HG03558 (cell line): ENCODE data around the gene MSTO1.
"Not testable (repeated sequence)": the region's sequence is repeated elsewhere in the genome, so short reads cannot be mapped to it uniquely, and the experiment has no call there.

Experiments
- ATAC-seq: cut with Tn5 transposase; IDR thresholded peaks from one replicate; pipeline ENCODE4 v1.9.1; 2021; ENCODE audit warnings: moderate number of reproducible peaks; ENCODE audit not compliant: unreplicated experiment; ENCODE audit errors: extremely low read depth

MSTO1 gene

DNA sequence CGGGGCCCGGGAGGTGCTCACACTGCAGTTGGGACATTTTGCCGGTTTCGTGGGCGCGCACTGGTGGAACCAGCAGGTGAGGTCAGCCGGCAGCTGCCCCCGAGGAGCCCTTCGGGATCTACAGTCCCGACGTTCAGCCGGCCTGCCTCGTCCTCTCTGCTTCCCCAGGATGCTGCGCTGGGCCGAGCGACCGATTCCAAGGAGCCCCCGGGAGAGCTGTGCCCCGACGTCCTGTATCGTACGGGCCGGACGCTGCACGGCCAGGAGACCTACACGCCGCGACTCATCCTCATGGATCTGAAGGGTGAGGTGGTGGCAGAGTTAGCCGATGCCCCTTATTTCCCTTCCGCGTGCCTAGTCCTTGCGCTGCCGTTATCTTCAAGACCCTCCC lies 234 bp downstream of the MSTO1 start:
- not testable (repeated sequence) for ATAC-seq

DNA sequence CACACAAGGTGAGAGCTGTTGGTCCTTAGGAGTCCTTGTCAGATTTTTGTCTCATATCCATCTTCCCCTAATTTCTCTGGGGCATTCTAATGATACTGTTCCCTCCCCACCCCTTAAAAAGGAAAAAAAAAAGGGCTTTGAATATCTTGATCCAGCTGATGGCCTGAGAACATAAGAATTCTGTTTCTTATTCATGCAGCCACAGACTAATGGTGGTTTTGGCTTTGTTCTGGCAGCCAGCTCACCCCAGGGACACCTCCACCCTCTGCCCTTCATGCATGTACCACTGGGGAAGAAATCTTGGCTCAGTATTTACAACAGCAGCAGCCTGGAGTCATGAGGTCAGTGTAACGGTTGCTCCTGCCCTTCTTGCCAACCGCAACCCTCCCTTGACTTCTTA lies 3.2 kb downstream of the MSTO1 start:
- ATAC-seq: not testable (repeated sequence)

DNA sequence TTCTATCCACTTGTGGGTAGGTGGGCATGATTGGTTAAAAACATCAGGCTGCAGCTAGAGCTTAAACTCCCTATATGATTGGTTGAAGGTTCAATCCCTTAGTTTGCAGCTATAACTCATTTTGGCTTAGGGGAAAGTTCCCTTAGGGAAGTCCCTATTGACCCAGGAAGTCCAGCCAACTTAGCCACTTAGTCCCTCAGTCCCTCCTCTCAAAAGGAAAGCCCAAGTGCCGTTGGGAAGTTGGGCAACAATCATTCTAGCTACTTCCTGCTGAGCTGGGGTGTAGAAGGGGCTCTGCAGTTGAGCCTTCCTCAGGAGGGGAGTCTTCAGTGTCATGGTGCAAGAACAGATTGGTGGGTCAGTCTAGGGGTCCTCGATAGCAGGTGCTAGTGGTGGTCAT lies 12.2 kb downstream of the MSTO1 start:
- ATAC-seq: no peak

DNA sequence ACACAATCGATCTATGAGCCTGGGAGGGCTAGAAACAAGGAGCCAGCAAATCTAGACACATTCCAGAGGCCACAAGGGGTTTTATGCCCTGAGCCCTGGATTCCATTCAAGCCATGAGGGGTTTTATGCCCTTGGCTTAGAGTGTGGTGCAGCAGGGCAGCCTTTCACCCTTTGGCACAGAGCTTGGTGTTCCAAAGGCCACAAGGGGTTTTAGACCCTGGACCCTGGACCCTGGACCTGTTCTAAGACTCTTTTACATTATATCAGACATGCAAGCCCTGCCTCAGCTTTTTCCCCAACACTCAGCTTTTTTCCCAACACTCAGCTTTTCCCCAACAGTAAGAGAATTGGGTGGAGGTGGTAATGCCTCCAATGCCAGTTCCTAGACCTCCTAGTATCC lies 13.3 kb downstream of the MSTO1 start:
- no peak for ATAC-seq

DNA sequence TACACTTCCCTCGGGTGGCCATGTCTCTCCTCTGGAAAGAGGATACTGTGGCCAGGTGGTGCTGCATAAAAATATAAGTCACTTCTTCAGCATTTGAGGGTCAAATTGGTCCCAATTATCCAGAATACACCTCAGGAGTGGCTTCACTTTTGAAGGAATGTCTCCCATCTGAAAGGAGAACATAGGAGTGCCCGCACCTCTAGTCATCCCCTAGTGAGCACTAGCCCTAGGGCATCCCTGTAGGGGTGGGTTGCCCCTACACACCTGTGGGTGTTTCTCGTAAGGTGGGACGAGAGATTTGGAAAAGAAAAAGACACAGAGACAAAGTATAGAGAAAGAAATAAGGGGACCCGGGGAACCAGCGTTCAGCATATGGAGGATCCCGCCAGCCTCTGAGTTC lies 16.4 kb downstream of the MSTO1 start:
- ATAC-seq: not testable (repeated sequence)

DNA sequence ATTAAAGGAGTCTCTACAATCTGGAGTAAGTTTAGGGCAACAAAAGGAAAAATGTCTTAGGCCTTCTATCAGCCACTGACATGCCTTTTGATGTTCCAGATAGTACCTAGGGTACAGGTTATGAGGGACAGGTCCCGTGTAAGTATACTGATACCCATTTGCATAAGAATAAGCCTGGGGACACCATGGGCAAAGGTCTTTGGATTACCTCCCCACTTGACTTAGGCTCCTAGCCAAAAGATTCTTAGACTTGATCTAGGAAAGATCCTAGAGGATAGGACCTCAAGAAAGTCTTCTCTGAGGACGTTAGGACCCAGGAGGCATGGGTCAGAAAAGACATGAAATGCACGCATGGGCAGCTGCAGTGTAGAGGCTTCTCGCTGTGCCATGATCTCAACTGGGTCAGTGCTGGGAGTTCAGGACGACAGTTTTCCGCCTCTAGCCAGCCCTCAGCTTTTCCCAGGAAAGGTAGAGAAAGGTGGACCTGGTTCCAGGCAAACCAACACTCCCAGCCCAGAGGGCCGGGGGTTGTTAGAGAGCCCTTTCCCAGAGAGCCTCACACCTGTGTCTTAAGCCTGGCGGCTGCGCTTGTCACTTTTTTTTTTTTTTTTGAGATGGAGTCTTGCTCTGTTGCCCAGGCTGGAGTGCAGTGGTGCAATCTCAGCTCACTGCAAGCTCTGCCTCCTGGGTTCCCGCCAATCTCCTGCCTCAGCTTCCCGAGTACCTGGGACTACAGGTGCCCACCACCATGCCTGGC lies 26.6 kb downstream of the MSTO1 start:
- no peak for ATAC-seq

DNA sequence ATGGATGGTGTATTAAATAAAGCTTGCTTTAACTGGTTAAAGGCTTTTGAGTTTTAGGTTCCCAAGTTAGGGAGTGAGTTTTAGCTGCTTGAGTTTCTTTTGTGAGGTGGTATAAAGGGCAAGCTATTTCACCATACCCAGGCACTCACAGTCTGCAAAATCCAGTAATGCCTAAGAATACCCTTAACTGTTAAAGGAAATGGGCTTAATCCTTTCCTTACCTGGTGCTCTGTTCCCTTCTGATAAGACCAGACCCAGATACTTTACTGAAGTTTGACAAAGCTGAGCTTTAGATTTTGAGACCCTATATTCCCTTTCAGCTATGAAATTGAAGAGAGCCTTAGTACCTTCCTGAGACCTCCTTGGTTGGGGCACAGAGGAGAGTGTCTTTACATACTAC lies 30.3 kb downstream of the MSTO1 start:
- no peak for ATAC-seq

DNA sequence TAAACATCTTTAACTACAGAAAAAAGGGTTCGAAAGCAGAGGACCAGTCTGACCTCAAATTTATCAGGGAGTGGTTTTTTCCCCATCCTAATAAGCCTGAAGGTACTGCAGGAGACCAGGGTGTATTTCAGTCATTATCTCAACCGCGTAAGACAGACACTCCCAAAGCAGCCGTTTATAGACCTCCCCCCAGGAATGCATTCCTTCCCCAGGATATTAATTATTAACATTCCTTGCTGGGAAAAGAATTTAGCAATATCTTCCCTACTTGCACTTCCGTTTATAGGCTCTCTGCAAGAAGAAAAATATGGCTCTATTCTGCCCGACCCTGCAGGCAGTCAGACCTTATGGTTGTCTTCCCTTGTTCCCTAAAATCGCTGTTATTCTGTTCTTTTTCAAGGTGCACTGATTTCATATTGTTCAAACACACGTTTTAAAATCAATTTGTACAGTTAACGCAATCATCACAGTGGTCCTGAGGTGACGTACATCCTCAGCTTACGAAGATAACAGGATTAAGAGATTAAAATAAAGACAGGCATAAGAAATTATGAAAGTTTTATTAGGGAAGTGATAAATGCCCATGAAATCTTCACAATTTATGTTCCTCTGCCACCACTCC lies 32.7 kb downstream of the MSTO1 start:
- not testable (repeated sequence) for ATAC-seq

DNA sequence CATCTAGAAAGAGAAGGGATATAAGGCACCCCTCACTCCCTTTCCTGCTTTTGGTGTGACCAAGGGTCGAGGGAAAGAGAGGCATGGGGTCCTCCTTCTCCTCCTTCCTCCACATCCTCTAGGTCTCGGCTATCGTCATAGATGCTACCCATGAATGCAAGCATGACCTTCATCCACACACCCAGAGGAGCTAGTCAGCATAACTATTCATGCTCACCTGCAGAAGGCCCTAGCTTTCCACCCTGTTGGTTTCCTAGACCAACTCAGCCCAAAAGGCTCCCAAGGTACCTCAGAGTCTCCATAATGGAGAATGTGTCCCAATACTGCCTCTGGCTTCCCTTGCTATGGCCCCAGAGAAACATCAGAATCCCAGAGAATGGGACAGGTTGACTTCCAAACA lies 33.2 kb downstream of the MSTO1 start:
- no peak for ATAC-seq

DNA sequence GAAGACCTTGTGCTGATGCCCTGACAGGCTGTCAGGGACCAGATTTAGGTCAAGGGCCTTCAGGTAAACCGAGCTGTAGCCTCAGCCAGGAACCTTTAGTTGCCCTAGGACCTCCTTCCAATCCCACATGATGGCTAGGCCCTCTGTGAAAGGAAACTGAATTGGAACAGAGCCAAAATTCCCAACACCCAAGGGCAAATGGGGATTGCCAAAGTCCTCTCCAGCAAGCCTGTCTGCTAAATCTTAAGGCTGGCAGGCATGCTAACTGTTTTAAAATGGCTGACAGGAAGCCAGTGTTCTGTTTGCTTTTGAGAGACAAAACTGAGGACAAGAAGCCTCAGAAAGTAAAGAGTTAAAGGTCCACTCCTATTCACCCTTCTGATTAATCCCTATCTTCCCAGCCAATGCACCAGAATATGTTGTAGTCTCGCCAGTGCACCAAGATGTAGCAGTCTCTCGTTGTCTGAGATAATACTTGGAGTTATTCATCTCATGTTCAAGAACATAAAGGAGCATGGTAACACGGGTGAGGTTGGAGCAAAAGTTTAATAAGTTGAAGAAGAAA lies 35.1 kb downstream of the MSTO1 start:
- ATAC-seq: no peak

DNA sequence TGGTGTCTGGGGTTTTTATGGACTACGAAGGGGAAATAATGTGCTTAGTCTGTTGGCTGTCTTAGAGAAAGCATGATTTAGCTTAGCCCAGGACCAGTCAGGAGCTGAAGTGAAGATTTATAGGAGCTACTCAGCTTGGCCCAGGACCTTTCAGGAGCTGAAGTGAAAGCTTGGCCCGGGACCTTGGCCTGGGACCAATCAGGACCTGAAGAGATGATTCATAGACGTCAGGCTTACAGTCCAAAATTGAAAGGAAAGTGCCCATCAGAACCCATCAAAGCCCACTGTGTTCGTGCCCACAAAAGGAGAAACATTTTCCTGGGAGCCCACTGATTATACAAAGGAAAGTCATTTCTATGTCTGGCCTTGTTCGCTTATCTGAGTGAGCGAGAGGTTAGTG lies 35.6 kb downstream of the MSTO1 start:
- ATAC-seq: no peak

DNA sequence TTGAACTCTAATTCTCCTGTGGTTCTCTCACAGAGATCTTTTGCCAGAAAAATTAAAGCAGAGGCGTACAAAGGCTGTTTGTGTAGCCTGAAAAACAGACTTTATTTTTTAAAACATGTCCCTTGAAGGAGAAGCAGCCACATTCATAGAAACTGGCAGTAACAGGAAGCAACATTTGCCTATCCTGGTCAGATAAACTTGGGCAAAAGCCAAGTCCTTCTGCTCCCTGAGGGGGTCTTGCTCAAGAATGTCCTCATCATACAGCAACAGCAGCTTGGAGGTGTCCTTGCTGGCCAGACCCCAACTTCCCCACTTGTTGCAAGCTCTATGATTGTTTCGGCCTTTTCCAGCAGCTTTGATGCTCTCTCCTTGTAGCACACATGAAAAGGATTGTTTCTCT lies 36.3 kb downstream of the MSTO1 start:
- no peak for ATAC-seq

DNA sequence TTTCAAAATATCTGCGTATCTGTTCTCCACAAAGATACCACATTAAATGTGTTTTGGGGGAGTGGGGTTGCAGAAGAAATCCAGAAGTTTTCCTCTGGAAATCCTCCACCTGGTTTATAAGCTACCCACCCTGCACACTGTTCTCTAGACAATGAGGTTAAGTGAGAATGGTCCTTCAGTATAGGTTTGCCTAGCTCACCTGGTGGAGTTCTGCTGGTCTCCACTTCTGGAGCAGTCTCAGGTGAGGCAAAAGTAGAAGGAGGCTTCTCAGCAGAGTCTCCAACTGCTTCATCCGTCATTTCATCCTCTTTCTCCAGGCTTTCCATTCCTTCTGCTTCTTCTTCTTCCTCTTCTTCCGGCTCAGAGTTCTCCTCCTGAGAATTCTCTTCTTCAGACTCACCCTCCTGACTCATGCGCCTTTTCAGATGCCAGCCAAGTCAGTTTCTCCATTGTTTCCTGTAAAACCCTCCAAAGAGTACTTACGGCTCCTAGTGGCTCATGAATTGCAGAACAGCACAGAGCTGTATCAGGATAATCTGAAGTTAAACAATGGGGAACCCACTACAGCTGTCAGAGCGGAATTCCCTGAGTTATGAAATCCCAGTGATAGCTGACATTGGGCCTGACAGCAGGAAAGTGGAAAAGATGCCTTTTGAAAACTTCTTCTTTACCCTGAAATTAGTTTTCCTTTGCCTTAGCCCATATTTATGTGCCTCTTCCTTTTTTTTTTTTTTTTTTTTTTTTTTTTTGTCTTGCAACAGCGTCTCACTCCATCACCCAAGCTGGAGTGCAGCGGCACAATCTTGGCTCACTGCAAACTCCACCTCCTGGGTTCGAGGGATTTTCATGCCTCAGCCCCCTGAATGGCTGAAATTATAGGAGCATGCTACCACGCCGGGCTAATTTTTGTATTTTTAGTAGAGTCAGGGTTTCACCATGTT lies 38.5 kb downstream of the MSTO1 start:
- ATAC-seq: no peak

DNA sequence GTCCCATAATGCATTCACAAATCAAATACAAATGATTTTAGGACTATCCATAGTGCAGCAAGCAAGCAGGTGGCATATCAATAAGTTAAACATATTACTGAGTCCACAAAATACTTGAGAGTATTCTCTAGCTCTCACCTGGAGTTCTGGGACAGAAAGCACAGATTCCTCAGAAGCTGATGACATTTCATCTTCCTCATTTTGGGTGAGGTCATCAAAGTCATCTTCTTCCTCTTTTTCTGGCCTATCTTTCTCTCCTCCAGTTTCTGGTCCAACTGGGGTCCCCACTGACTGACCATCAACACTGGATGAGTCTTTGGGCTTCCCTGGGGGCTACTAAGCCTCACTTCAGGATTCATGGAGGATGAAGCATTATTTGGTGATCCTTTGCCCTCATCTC lies 39.7 kb downstream of the MSTO1 start:
- ATAC-seq: no peak

DNA sequence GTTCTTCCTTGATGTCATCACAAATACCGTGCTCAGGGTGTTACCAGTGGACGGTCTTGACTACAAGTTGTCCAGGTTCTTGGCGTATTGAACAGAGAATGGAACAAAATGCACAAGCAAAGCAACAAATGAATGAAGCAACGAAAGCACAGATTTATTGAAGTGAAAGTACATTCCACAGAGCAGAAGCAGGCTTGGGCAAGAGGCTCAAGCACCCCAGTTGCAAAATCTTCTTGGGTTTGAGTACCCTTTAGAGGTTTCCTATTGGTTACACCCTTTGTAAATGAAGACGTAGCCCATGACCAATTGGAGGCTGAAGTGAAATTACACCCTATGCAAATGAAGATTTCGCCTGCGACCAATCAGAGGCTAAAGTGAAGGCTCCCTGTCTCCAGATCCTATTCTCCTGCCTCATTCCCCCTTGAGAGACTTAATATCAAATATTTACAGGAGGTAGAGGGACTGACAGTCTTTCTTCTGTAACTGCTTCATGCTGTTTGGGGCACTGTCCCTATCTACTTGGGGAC lies 40.3 kb downstream of the MSTO1 start:
- no peak for ATAC-seq

DNA sequence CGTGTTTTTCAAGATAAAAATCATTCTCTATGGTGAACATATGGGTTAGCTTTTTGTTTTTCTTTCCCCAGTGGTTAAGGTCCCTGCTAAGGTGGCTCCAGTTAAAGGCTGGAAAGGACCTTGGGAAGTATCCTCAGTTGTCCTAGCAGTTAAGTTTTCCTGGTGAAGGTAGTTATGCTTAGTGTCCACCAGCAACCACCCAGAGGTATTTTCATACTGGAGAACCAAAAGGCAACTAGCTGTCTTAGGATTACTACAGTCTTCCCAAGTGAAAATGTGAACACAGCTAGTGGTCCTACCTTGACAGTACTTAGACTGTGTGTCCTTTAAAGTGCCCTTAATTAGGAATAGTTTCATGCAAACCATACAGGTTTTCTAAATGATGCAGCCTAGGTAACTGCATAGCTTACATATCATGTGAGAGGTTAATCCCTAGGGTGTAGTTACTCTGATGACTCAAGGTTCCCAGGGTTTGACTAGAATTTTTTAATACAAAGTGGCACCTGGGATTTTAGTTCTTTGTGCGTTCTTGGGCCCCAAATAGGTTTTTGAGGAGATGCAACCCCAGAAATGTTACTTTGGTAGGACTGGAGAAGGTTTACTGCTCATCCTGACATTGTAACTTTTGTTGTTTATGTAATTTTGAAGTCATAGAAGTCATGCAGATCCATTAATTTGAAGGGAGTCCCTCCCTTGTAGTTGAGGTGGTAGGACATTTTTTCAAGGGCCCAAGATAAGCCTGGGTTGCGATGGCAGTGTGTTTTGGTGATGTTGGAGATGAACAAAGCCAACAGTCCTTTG lies 42.0 kb downstream of the MSTO1 start:
- no peak for ATAC-seq

DNA sequence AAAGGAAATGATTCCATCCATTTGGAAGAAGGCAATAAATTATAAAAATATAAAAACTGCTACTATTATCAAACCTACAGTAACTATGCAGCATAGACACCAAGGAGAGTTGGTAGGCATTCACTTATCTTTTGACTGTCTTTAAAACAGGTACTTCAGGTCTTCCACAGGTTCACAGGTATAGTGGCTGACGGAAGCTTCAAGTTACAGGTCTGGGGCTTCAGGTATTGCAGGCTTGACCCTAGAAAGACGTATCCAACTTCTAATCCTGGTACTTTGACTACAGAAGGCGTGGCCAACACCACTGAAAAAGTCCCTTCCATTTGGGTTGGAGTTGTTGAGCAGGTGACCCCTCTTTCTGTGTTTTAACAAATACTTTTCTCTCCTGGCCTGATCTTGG lies 42.9 kb downstream of the MSTO1 start:
- ATAC-seq: no peak

DNA sequence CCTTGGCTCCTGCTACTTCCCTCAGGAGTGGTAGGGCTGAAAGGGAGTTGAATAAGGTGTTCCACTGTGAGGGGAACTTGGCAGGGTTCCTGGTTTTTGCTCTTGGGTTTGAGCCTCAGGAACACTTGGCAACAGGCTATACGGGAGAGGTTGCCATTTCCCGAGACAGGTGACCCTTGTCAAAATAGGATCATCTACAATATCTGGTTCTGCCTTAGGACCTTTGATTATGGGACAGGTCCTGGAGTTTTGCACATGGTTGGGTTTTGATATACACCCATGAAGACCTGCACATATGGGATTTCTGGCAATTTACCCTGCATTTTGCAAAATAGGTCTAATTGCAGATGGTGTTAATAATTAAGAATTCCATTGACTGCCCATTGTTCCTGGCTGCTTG lies 47.4 kb downstream of the MSTO1 start:
- no peak for ATAC-seq

DNA sequence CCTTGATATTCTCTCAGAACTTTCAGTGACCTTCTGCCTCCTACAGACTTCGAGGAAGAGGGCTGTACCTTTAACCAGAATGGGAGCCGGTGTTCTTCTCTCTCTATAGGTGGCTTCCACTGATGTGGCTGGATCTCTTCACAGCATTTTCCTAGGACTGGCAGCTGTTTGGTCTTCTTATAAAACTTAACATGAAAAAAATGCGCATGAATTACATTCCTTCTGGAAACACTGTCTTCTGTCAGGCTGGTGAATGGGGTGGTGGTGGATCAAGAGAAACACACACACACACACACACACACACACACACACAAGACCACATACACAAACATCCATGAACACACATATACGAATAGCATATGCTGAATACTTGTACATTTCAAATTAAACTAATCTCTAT lies 51.2 kb downstream of the MSTO1 start:
- not testable (repeated sequence) for ATAC-seq
